Heart left ventricle (tissue), 16 donors: ENCODE data around the gene COLEC12. TPM values are rescaled to one million over a fixed set of nuclear protein-coding genes. Genes with fewer than 3 reads are reported as not detected.
A peak's percentile ranks its signal among the peaks of the same experiment; 100 is the strongest.

ENCODE experiments used
- ATAC-seq, 4 donors: fragments of 200-7000 bp; cut with Tn5 transposase; one replicate each; pipeline ENCODE4 v1.9.1; 2020 to 2022; ENCODE audit warnings: moderate library complexity in 4 of 4, mild to moderate bottlenecking in 3 of 4, moderate number of reproducible peaks in 1 of 4
- DNase-seq, 5 donors: peaks; one replicate each; pipeline ENCODE4 v3.0.0-alpha.2; 2020
- H3K27ac ChIP-seq, 12 donors: fragments of 200-600 bp; sonication (generic) in 4 of 12; one replicate each; pipeline versions ENCODE4 v1.5.0 to v1.8.0; 2016 to 2022; ENCODE audit warnings: mild to moderate bottlenecking in 2 of 12
- H3K27me3 ChIP-seq, 9 donors: fragments of 200-600 bp; sonication (generic) in 2 of 9; one replicate each; pipeline versions ENCODE4 v1.5.1 to v1.8.0; 2016 to 2022; ENCODE audit warnings: mild to moderate bottlenecking in 3 of 9
- H3K36me3 ChIP-seq, 9 donors: fragments of 200-600 bp; sonication (generic) in 2 of 9; one replicate each; pipeline versions ENCODE4 v1.5.0 to v1.8.0; 2018 to 2022; ENCODE audit warnings: mild to moderate bottlenecking in 2 of 9
- H3K4me1 ChIP-seq, 12 donors: fragments of 200-600 bp; sonication (generic) in 4 of 12; one replicate each; pipeline versions ENCODE4 v1.5.0 to v1.8.0; 2016 to 2022; ENCODE audit warnings: mild to moderate bottlenecking in 3 of 12
- H3K4me3 ChIP-seq, 12 donors: fragments of 200-600 bp; sonication (generic) in 4 of 12; one replicate each; pipeline versions ENCODE4 v1.5.0 to v1.8.0; 2017 to 2022; ENCODE audit warnings: mild to moderate bottlenecking in 9 of 12, moderate library complexity in 4 of 12
- H3K9me3 ChIP-seq, 12 donors: fragments of 200-600 bp; sonication (generic) in 4 of 12; one replicate each; pipeline versions ENCODE4 v1.5.0 to v1.8.0; 2016 to 2022; ENCODE audit warnings: mild to moderate bottlenecking in 1 of 12
- CTCF ChIP-seq, 12 donors: fragments of 200-600 bp; sonication (generic) in 4 of 12; IDR thresholded peaks; one replicate each; pipeline versions ENCODE4 v1.5.0 to v1.8.0; 2018 to 2022; ENCODE audit warnings: antibody characterized with exemption in 12 of 12, mild to moderate bottlenecking in 5 of 12
- POLR2A ChIP-seq, 2 donors: fragments of 450-650 bp; IDR thresholded peaks; one replicate each; pipeline ENCODE4 v1.6.1; 2017; ENCODE audit warnings: antibody characterized with exemption in 2 of 2, mild to moderate bottlenecking in 2 of 2, moderate library complexity in 2 of 2
- WGBS, 4 donors: extraction: QIAGEN DNeasy Blood & Tissue Kit in 2 of 4; methylation state at CpG; one replicate each; pipeline versions ENCODE4 v1.1.5 to v1.1.7; 2013 to 2018; 5-methylcytosine and 5-hydroxymethylcytosine counted together
- intact Hi-C, 10 donors: fragments of 100-400 bp; cut with DNase I; formaldehyde crosslinking; loops; one replicate each; pipeline versions ENCODE4 v1.11.1 to v1.14.2; 2022
- polyA plus RNA-seq, 2 donors: library from polyadenylated mRNA; stranded (reverse); fragments of 200-250 nt; gene quantifications; one replicate each; pipeline ENCODE4 v1.2.3, GENCODE V29; 2013
- total RNA-seq, 9 donors: library from RNA; depleted of rRNA in 2 of 9; stranded (reverse); fragments of >200 nt in 2 of 9; fragmentation: NEBNext Ultra II Directional in 3 of 9; extraction: Animal tissue kit (Norgen Biotek cat#: 25700) in 3 of 9; gene quantifications; one replicate each; pipeline versions ENCODE4 v1.1.0 to v1.2.4, GENCODE V29; 2016 to 2023
- donor health status: ischemic (EF 13 %, LVEDD 7.1; RV severe dilation, severe dysfunction).
- donor health status: healthy with polysubstance abuse.
- donor health status: DM: no; HTN: yes; CAD: no.
- donor health status: DM: no; HTN: no; CAD: no.
- donor health status: ischemic (EF 25% LVEDD 6.9; RV normal size, moderate dysfunction).
- donor health status: ischemic (EF 25% LVEDD 5.7; RV mildly dilated, moderate dysfunction).
- donor health status: healthy.
- donor health status: DM: yes; HTN: yes; CAD: no.
- donor health status: ischemic (EF 35%, LVEDD 5.7; RV mildly dilated, moderate dysfunction).
- donor health status: nonischemic (EF 11% LVEDD 7.7; RV severe dilation, severe dysfunction).
- donor health status: DM: yes; HTN: yes; CAD: no.
- donor health status: PGD.
- donor health status: ischemic (EF 29% LVEDD 5.4; RV normal size, mild dysfunction).
- donor health status: nonischemic (EF 23%, LVEDD 6.1; RV moderate dilation, normal function).

The COLEC12 gene
- total and polyA plus RNA-seq, 11 donors = 2.2 to 35.9 (median 7.9) TPM

- intact Hi-C loops = loop anchor here in 3 of 10 donors (10.0 kb wide), 2 partner anchors 119 to 161 kb away; no protein-coding TSS in a partner anchor
- WGBS, 4 donors = 71 to 82% (median 79%) methylated on average over 6 to 7 of the region's 7 CpGs
- Histone ChIP-seq H3K4me1 (peaks cover 0 to 41% (median 9%) of the 10 kb centered on the region in 12 donors), H3K27ac (peak overlapping the region in 1 of 12 donors; percentile 55), H3K27me3 (peaks cover 3 to 35% (median 25%) of the 10 kb centered on the region in 9 donors), H3K36me3 (no peaks in the 10 kb centered on the region), H3K4me3 (no peak overlapping the region), H3K9me3 (no peaks in the 10 kb centered on the region)
- ATAC-seq (no peak), DNase-seq (no peak)
- TF ChIP-seq POLR2A (IDR thresholded peaks at IDR 0.05) (no peak), CTCF (IDR thresholded peaks at IDR 0.05) (no peak)
Observed at GRCh38 chr18:495452-495851, 5.0 kb downstream of the COLEC12 start.

- intact Hi-C loops = loop anchor here in 3 of 10 donors (10.0 kb wide), 2 partner anchors 120 to 160 kb away; no protein-coding TSS in a partner anchor
- 79 to 91% (median 82%) methylated on average over 1 of the region's 1 CpG for WGBS, 4 donors
- Histone ChIP-seq H3K4me3 (no peak overlapping the region), H3K9me3 (no peaks in the 10 kb centered on the region), H3K4me1 (peaks cover 0 to 39% (median 7%) of the 10 kb centered on the region in 12 donors), H3K27me3 (peaks cover 3 to 32% (median 25%) of the 10 kb centered on the region in 9 donors), H3K36me3 (no peaks in the 10 kb centered on the region), H3K27ac (peak overlapping the region in 1 of 12 donors; percentile 55)
- TF ChIP-seq CTCF (IDR thresholded peaks at IDR 0.05) = no peak
- TF ChIP-seq POLR2A (IDR thresholded peaks at IDR 0.05) = no peak
- DNase-seq = no peak
- ATAC-seq = no peak
Observed at GRCh38 chr18:495017-495416, 5.5 kb downstream of the COLEC12 start.

- TF ChIP-seq CTCF (IDR thresholded peaks at IDR 0.05) = no peak
- TF ChIP-seq POLR2A (IDR thresholded peaks at IDR 0.05) = no peak
- Histone ChIP-seq H3K27ac (peak overlapping the region in 2 of 12 donors; percentile 6 to 55), H3K27me3 (peaks cover 3 to 25% (median 19%) of the 10 kb centered on the region in 9 donors), H3K9me3 (no peaks in the 10 kb centered on the region), H3K36me3 (no peaks in the 10 kb centered on the region), H3K4me1 (peaks cover 0 to 31% (median 1%) of the 10 kb centered on the region in 12 donors), H3K4me3 (no peak overlapping the region)
- DNase-seq = no peak
- intact Hi-C loops = loop anchor here in 3 of 10 donors (10.0 kb wide), 2 partner anchors 121 to 159 kb away; no protein-coding TSS in a partner anchor
- WGBS, 4 donors = 60 to 69% (median 61%) methylated on average over 5 of the region's 5 CpGs
- peak in 1 of 4 donors; percentile 35 for ATAC-seq
Observed at GRCh38 chr18:493986-494983, 6.2 kb downstream of the COLEC12 start.

GRCh38 chr18:492451-492850 is 8.1 kb downstream of the COLEC12 start:
- 51 to 56% (median 53%) methylated on average over 5 of the region's 5 CpGs for WGBS, 4 donors

More at GRCh38 chr18:492451-492850, 8.1 kb downstream of the COLEC12 start:
- H3K9me3 ChIP-seq = no peaks in the 10 kb centered on the region
- ATAC-seq (no peak), DNase-seq (no peak)
- TF ChIP-seq CTCF (IDR thresholded peaks at IDR 0.05) (no peak), POLR2A (IDR thresholded peaks at IDR 0.05) (no peak)
- intact Hi-C loops = loop anchor here in 3 of 10 donors (10.0 kb wide), 2 partner anchors 122 to 158 kb away; no protein-coding TSS in a partner anchor
- no peaks in the 10 kb centered on the region for H3K36me3 ChIP-seq
- peaks cover 0 to 18% (median 0%) of the 10 kb centered on the region in 12 donors for H3K4me1 ChIP-seq
- no peak overlapping the region for H3K4me3 ChIP-seq
- peaks cover 0 to 9% (median under 1%) of the 10 kb centered on the region in 9 donors for H3K27me3 ChIP-seq
- no peak overlapping the region for H3K27ac ChIP-seq
